HPDE6-E6E7 (cell line): ENCODE measurements around the gene HNRNPA0.
"Not testable (repeated sequence)": the region's sequence is repeated elsewhere in the genome, so short reads cannot be mapped to it uniquely, and the experiment has no call there.

Experiments
- DNase-seq: peaks from one replicate; pipeline ENCODE4 v3.0.0; 2011; ENCODE audit warnings: missing footprints; ENCODE audit errors: extremely low spot score

The HNRNPA0 gene

DNA sequence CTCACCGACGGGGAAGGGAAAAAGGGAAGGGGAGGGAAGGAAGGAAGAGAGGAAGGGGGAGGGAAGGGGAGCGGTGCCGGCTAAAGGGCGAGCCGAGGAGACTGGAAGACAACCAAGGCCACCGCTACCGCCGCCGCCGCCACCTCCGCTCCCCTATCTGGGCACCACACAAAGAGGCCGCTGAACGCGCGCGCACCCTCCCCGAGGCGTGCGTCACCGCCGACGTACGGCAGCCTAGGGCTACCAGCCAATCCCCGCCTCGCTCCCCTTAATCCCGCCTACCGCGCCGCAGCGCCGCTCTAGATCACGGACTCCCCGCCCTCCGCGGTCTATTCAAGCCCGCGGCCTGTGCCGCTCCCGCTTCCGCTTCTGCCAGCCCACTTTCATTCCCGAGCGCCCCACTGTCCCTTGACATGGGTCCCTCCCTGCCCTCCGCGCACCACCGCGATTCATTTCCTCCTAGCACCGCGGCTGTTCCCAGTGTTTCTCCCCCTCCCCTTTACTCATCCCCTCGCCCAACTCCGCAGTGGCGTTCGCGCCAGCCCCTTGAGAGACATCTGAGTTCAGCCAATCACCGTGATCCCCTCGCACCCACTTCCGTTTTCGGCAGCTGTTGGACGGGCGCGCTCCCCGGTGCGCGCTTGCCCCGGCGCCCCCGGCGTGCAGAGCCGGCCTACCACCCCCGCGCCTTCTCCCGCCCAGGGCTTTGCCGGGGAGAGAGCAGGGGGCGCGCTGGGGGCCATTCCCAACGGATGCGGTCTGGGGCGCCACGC is at the start of gene HNRNPA0:
Gene HNRNPA0 (minus strand): TSS at position 176 of the 773 bp plus-strand sequence. CDS start 297 bp downstream, outside the sequence.
- peak; percentile 96 for DNase-seq

DNA sequence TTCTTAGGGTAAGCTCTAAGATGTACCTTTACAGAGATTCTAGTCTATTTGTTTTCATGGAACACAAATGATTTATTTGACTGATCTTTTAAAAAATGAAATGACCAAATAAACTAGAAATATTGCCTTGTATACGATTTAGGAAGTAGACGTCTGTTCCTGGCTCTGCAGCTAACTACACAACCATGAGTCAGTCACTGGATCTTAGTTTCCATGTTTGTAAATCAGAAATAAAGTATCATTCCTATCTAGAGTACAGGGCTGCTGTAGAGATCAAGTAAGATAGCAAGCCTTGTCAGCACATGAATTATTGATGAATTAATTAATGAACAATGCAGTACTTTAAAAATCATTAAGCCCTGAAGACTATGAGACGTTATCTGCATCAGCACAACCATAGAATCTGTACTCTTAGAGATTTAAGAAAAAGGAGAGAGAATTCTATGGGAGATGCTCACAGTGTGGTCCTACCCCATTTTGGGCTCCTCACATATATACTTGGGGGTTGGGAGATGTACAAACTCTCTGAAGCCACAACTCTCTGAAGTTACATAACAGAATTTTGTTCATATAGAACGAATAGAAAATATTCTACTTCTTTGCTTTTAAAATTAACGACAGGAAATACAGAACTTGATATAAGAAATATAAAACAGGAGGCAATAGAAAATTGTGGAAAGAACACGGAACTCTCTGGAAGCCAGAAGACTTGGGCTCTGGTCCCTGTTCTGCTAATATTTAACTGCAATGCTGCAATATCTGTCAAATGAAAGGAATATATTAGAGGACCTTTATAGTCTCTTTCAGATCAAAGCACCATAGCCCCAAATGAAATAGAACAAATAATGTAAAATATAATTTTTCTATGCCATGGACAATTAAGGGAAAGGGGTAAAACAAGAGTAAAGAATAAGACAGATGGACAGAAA is 48.4 kb upstream of the HNRNPA0 start:
- no peak for DNase-seq

GRCh38 chr5:137800700-137801411 is 46.7 kb upstream of the HNRNPA0 start:
- DNase-seq = no peak

DNA sequence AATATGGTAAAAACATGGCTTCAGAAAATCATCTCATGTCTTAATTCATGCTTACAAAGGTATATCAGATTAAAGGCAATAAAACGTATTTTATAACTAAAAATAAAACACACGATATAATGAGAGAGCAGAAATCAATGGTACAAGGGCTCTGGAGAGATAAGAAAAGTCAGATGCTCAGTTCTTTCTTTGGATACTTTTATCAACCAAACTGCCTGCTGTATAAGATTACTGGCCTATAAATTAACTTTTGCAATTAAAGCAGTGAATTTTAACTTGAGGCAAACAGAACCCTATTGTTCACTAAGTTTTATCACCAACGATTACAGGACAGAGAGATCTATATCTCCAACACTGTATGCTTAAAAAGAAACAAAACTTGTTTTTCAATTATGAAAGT is 42.1 kb upstream of the HNRNPA0 start:
- no peak for DNase-seq

DNA sequence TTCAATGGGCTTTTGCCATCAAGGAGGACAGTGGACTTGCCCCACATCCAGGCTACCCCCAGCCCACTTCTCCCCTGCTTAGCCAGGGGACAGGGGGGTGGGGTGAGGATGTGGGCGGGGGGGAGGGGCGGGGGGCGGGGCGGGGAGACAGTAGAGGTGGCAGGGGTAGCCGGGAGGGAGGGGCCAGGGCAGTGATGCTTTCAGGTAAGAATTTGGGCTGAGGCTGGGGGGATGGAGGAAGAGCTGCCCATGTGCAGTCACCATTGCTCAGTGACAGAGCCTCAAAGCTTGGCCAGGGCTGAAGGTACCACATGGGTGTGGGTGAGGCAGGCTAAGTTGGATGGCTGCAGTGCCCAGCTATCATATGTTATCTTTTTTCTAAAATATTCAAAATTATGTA is 40.7 kb upstream of the HNRNPA0 start:
- DNase-seq = no peak

- DNase-seq = no peak
These were observed 38.1 kb upstream of the HNRNPA0 start for GRCh38 chr5:137792303-137792702.

GRCh38 chr5:137791799-137792198 is 37.6 kb upstream of the HNRNPA0 start:
- DNase-seq = no peak

DNA sequence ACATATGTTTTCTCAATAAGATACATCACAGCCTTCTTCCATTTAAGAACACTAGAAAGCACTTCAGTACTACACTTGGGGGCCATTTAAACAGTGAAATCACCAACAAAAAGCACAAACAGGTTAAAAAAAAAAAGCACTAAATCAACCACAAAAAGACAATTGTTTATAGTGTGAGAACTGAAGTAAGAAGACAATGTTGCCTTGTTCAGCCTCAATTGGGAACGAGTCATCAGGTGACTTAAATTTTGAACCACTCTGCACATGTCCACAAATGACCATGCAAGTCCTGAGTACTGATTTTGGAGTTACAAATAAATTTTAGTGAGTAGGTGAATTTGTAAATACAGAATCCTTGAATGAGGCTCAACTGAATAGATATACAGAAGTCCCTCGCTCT is 37.2 kb upstream of the HNRNPA0 start:
- DNase-seq = no peak

DNA sequence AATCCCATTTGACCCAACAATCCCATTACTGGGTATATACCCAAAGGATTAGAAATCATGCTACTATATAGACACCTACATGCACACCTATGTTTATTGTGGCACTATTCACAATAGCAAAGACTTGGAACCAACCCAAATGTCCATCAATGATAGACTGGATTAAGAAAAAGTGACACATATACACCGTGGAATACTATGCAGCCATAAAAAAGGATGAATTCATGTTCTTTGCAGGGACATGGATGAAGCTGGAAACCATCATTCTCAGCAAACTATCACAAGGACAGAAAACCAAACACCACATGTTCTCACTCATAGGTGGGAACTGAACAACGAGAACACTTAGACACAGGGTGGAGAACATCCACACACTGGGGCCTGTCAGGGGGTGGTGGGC is 34.4 kb upstream of the HNRNPA0 start:
- DNase-seq = not testable (repeated sequence)

DNA sequence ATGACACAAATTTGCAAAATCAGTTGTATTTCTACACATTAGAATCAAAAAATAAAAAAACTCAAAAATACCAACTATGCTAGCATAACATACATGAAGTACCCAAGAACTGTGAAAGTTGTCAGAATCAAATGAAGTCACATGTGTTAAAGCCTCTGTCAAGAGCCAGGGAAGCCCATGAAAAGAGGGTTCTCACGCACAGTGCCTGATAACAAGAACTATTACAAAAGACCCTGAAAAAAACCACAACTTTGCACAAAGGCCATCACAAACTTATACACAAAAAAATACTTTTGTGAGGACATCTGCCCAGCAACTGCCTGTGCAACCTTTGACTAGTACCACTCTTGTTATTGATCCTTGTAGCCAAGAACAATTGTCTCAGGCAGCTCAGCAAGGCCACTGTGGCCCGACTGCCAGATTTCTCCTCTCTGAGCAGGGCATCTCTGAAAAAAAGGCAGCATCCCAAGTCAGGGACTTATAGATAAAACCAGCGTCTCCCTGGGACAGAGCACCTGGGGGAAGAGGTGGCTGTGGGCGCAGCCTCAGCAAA is 28.9 kb upstream of the HNRNPA0 start:
- DNase-seq = no peak

DNA sequence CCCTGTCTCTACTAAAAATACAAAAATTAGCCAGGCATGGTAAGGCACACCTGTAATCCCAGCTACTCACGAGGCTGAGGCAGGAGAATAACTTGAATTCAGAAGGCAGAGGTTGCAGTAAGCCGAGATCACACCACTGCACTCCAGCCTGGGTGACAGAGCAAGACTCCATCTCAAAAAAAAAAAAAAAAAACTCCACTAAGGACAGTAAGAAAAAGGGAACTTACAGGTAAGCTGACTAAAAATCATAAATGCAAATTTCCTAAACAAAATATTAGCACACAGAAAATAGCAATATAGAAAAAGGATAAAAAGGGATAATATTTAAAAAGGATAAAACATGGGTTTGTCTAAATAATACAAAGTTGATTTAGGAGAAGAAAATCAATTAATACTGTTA is 27.9 kb upstream of the HNRNPA0 start:
- DNase-seq = no peak

GRCh38 chr5:137778772-137779564 is 24.8 kb upstream of the HNRNPA0 start:
- peak; percentile 25 for DNase-seq

DNA sequence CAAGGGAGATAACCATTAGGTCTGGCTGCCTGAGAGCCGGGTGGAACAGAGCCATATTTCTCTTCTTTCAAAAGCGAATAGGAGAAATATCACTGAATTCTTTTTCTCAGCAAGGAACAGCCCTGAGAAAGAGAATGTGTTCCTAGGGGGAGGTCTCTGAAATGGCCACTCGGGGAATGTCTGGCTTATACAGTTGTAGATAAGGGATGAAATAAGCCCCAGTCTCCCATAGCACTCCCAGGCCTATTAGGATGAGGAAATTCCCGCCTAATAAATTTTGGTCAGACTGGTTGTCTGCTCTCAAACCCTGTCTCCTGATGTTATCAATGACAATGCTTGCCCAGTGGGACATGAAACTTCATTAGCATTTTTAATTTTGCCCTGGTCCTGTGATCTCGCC is 13.8 kb upstream of the HNRNPA0 start:
- not testable (repeated sequence) for DNase-seq

- no peak for DNase-seq
These were observed 7.4 kb upstream of the HNRNPA0 start for GRCh38 chr5:137761566-137761965.

- DNase-seq = no peak
These were observed 6.8 kb upstream of the HNRNPA0 start for GRCh38 chr5:137760719-137761516.

GRCh38 chr5:137760294-137760693 is 6.1 kb upstream of the HNRNPA0 start:
- no peak for DNase-seq

DNA sequence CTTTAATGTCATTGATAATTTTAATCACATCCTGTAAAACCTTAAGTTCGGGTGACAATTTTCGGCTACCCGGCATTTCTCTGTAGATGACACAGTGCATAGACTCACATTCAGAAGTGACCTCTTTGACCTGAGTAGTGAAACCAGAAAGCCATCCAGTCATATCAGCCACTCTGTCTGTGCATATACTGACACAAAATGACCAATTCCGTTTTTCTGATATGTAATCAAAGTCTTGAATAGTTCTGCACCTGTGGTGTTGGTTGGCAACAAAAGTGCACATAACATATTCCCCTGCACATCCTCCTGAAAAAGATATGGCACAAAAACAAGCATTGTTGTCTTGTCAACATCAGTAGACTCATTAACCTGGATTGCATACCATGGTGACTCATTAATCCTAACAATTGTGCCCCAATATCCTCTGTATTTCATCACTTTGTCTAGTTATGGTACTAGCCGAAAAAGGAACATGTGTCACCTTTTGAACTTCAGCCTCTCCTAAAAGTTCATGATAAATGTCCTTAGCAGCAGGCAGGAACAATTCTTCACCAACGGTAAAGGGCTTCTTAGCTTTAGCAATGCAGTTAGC is 4.6 kb upstream of the HNRNPA0 start:
- DNase-seq = no peak

DNA sequence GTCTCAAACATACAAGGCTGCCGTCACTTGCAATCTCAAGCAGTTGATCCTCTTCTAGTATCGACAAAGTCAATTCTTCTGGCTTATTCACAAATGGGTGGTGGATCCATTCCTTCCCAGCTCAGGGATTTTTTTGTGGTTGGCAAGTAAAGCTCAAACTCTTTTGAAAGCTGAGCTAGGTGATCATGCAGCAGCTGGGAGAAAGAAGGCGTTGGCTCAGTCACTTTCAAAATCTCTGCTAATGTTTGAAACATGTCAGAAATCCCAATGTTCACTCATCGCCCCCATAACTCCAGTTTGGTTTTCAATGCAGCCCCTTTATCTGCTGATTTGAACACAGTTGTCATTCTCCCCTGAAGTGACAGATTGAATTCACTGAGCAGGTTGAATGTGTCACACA is 4.0 kb upstream of the HNRNPA0 start:
- no peak for DNase-seq

GRCh38 chr5:137757634-137758033 is 3.5 kb upstream of the HNRNPA0 start:
- no peak for DNase-seq
